GM21576 (cell line): ENCODE measurements around the gene MRM1.
"Not testable (repeated sequence)": the region's sequence is repeated elsewhere in the genome, so short reads cannot be mapped to it uniquely, and the experiment has no call there.

Experiments used
- ATAC-seq: cut with Tn5 transposase; IDR thresholded peaks from one replicate; pipeline ENCODE4 v1.9.1; 2021; ENCODE audit warnings: mild to moderate bottlenecking, moderate library complexity; ENCODE audit not compliant: unreplicated experiment

Gene MRM1

GRCh38 chr17:36600465-36600864 lies 918 bp upstream of the MRM1 start:
- no peak for ATAC-seq

DNA sequence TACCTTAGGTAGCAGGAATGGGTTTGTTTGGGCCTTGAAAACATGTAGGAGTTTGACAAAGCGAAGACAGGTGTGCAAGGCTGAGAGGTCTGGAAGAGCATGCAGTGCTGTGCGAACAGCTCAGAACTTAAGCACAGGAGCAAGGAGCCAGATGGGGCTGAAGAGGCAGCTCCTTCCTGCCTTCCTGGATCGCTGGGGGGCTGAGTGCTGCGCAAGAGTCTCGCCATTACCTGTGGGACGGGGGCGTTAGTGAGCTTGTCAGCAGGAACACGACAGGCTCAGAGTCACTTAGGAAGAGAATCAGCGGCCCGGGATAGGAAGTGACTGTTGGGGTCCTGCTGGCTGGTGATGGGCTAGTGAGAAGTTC lies 464 bp upstream of the MRM1 start:
- ATAC-seq, result no peak

- peak; percentile 5 for ATAC-seq
Observed at GRCh38 chr17:36602030-36602748, 806 bp downstream of the MRM1 start.

- no peak for ATAC-seq
Observed at GRCh38 chr17:36602924-36603384, 1.6 kb downstream of the MRM1 start.

- ATAC-seq, result not testable (repeated sequence)
Observed at GRCh38 chr17:36605028-36605427, 3.6 kb downstream of the MRM1 start.

GRCh38 chr17:36608280-36608679 lies 6.9 kb downstream of the MRM1 start:
- ATAC-seq, result no peak

DNA sequence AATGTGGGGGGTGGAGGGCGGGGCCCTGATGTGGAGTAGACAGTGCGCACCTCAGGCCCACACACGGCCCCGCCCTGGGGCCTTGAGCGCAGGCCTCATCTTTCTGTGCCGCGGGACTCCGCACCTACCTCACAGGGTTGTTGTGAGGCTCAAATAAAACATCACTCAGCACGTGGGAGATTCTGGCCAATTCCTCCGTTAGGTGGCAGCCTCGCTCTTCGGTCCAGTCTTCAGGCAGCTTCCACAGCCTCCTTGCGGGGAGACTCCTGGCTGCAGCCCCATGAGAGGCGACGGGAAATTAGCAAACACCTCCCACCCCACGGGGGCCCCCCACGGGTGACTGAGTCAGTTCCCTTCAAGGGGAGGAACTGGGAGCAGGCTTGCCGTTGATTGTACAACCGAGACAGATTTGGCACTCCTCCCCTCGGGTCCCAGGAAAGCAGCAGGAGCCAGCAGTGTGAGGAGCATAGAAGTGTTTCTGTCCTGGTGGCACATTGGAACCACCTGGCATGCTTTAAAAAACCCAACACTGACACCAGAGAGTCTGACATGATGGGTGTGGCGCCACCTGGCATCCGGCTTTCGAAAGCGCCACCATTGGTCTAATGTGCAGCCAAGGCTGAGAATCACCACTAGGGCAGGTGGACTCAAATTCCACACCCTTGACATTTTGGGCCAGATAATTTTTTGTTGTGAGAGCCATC lies 7.6 kb downstream of the MRM1 start:
- no peak for ATAC-seq

DNA sequence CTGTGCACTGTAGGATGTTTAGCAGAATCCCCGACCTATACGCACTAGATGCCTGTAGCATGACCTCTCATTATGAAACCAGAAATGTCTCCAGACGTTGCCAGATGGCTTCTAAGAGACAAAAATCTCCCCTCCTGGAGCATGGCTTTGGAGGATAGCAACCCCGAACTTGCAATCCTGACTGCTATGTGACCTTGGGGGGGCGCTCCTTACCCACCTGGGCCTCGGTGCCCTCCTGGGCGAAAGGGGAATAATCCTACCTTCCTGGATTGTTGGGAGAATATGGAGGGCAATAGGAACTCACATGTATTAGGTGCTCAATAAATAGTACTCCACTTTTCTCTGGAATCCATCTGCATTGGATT lies 8.1 kb downstream of the MRM1 start:
- ATAC-seq, result no peak

GRCh38 chr17:36610474-36610873 lies 9.1 kb downstream of the MRM1 start:
- no peak for ATAC-seq

DNA sequence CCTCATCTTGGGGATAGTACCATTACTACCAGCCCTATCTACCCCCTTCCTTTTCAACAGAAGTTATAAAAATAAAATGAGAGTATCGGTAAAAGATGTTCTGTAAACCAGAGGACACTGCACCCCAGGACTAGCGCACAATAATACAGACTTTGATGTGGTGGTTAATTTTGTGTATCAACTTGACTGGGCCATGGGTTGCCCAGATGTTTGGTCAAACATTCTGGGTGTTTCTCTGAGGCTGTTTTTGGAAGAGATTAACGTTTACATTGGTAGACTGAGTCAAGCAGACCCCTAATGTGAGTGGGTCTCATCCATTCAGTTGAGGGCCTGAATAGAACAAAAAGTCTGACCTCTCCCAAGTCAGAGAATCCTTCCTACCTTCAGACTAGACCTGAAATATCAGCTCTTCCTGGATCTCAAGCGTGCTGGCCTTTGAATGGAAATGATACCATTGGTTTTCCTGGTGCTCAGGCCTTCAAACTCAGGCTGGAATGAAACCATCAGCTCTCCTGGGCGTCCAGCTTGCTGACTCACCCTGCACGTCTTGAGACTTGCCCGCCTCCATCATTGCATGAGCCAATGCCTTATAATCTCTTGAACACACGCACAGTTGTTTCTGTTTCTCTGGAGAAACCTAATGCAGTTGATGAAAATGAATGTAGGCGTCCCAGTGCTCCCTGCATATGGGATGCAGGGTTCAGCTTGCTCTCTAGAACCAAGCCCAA lies 10.1 kb downstream of the MRM1 start:
- ATAC-seq, result no peak

DNA sequence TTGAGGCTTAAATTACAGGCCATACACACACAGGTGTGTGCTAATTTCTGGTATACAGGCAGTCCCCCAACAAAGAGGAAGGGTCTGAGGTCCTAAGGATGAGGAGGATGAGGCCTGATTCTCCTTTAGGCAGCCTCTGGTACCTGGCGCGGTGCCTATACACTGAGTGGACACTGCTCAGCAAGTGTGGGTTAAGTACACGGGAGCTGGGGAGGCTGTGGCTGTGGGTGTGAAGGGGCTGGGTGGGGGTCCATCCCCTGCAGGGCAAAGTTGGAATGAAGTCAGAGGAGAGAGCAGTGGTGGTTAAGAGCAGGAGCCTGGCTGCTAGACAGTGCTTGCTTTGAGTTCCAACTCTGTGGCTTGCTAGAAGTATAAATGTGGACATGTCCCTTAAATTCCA lies 10.9 kb downstream of the MRM1 start:
- no peak for ATAC-seq

- ATAC-seq, result no peak
Observed at GRCh38 chr17:36613155-36613554, 11.8 kb downstream of the MRM1 start.

DNA sequence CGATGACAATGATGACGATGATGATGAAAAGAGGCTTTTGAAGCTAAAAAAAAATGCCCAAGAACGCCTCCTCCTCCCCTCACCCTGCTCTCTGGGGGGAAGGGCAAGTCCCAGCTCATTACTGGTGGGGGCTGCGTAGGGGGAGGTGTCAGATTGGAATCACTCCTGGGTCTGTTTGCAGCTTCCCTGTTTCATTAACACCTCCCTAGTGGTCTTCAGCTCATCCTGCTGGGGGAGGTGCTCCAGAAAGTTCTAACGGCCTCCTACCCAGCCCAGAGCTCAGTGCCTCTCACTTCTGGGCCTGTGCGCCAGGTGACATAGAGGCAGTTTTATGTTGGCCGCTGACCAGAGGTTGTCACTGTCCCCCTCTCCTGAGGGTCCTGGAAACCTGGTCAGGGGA lies 12.7 kb downstream of the MRM1 start:
- no peak for ATAC-seq

DNA sequence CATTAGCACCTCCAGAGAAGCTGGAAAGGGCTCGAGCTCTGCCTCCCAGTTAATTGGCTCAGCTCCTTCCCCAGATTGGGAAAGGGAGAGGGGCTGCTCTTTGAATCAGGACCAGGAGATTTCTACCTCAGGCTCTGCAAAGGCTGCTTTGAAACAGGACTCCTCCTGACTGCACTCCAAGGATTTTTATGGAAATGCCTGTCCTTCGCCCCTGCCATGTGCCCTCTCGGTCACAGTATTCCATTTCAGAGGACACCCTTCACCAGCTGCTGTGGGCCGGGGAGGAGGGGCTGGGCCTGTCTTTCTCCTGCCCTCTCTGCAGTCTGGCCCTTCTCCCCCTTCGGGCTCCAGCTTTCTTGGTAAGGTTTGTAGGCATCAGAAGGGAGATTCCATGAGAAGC lies 13.6 kb downstream of the MRM1 start:
- ATAC-seq, result no peak

DNA sequence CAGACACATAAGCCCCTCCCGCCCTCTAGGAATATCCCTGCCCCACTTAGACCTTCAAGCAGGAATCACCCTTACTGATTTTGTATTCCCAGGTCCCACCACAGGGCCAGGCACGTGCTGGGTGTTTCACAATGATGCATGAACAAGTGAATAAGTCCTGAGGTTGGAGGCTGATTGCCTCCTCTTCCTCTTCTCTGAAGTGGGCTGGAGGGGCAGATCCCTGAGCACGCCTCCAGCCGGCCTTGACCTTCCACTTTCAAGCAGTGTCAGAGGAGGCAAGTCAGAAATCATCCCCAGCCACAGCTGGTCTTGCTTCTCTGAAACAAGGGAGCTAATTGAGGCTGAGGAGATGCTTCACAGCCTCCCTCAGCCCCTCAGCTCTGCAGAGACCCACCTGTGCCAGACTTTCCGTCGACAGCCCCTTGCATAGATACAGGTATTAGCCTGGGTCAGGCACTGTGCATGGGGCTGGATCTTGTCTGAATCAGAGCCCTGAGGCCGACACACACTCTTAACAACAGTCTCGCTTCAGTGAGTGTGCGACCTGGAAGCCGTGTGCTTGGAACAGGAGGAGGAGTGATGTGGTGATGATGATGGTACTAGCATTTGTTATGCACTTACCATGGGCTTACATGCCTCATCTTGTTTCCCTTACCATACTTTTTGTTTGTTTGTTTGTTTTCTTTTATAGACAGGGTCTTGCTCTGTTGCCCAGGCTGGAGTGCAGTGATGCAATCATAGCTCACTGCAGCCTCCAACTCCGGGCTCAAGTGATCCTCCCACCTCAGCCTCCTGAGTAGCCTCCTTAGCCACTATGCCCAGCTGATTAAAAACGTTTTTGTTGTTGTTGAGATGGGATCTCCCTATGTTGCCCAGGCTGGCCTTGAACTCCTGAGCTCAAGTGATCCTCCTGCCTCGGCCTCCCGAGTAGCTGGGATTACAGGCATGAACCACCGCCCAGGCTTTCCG lies 15.0 kb downstream of the MRM1 start:
- no peak for ATAC-seq

- no peak for ATAC-seq
Observed at GRCh38 chr17:36617773-36618172, 16.4 kb downstream of the MRM1 start.

DNA sequence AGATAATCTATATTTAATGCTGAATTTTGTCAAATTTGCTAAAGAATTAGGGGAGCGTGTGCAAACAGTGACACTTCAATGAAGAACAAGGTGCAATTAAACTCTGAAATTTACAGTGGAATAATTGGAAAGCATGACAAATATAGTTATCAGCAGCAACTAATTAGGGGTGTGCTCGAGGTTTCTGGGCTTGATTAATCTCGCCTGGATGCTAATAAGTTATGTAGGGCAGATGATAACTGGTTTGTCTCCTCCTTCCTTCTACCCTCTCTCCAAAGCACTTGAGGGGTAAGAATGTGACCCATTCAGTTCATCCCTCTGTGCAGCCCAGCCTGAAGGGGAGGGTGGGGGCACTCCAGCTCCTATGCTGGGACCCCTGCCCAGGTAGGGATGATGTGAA lies 21.9 kb downstream of the MRM1 start:
- ATAC-seq, result no peak

GRCh38 chr17:36625188-36625587 lies 23.8 kb downstream of the MRM1 start:
- no peak for ATAC-seq

- no peak for ATAC-seq
Observed at GRCh38 chr17:36627101-36627500, 25.7 kb downstream of the MRM1 start.

- ATAC-seq, result no peak
Observed at GRCh38 chr17:36628576-36628975, 27.2 kb downstream of the MRM1 start.
